ENCODE measurements around the gene NEUROD1. TPM values are rescaled to one million over a fixed set of nuclear protein-coding genes. Genes with fewer than 3 reads are reported as not detected.

Gene NEUROD1
- total RNA-seq, 1 donor from 2014 or later = not detected

GRCh38 chr2:181678861-181679543 lies 1.3 kb downstream of the NEUROD1 start:
- Mint-ChIP-seq H3K36me3 (ENCODE audit: low read depth) (no peaks in the 10 kb centered on the region), H3K9me3 (peaks cover 4% of the 10 kb centered on the region), H3K4me3 (no peak overlapping the region), H3K27me3 (peaks cover 60% of the 10 kb centered on the region), H3K27ac (peak overlapping the region; percentile 2), H3K4me1 (peaks cover 48% of the 10 kb centered on the region)
- ChIA-PET CTCF (no interaction called here), POLR2A (no interaction called here)
- no peak for ATAC-seq (ENCODE audit: low read depth)
- no peak for TF ChIP-seq CTCF (IDR thresholded peaks at IDR 0.05)
- DNase-seq = no peak
- intact Hi-C loops (cut with micrococcal nuclease) = no loop called here

- H3K4me1 Mint-ChIP-seq = peaks cover 48% of the 10 kb centered on the region
- peaks cover 56% of the 10 kb centered on the region for H3K27me3 Mint-ChIP-seq
- TF ChIP-seq CTCF (IDR thresholded peaks at IDR 0.05) = no peak
- no peak overlapping the region for H3K4me3 Mint-ChIP-seq
- DNase-seq = peak; percentile 30
- no peak overlapping the region for H3K27ac Mint-ChIP-seq
- ATAC-seq (ENCODE audit: low read depth) = peak; percentile 54
- POLR2A ChIA-PET = no interaction called here
- peaks cover 4% of the 10 kb centered on the region for H3K9me3 Mint-ChIP-seq
- intact Hi-C loops (cut with micrococcal nuclease) = no loop called here
- CTCF ChIA-PET = no interaction called here
- H3K36me3 Mint-ChIP-seq (ENCODE audit: low read depth) = no peaks in the 10 kb centered on the region
Observed at GRCh38 chr2:181677912-181678586, 2.3 kb downstream of the NEUROD1 start.

GRCh38 chr2:181675254-181675653 lies 5.1 kb downstream of the NEUROD1 start:
- Mint-ChIP-seq H3K27me3 (peaks cover 30% of the 10 kb centered on the region), H3K4me3 (no peak overlapping the region), H3K4me1 (peaks cover 30% of the 10 kb centered on the region), H3K9me3 (peaks cover 4% of the 10 kb centered on the region), H3K27ac (no peak overlapping the region), H3K36me3 (ENCODE audit: low read depth) (no peaks in the 10 kb centered on the region)
- POLR2A ChIA-PET = no interaction called here
- ATAC-seq (ENCODE audit: low read depth) (no peak), DNase-seq (no peak)
- TF ChIP-seq CTCF (IDR thresholded peaks at IDR 0.05) = no peak
- CTCF ChIA-PET = no interaction called here
- intact Hi-C loops (cut with micrococcal nuclease) = no loop called here

- H3K36me3 Mint-ChIP-seq (ENCODE audit: low read depth) = no peaks in the 10 kb centered on the region
- H3K27me3 Mint-ChIP-seq = peaks cover 24% of the 10 kb centered on the region
- no peak for ATAC-seq (ENCODE audit: low read depth)
- H3K9me3 Mint-ChIP-seq = peaks cover 4% of the 10 kb centered on the region
- POLR2A ChIA-PET = no interaction called here
- no peak overlapping the region for H3K27ac Mint-ChIP-seq
- H3K4me1 Mint-ChIP-seq = peaks cover 30% of the 10 kb centered on the region
- CTCF ChIA-PET = no interaction called here
- intact Hi-C loops (cut with micrococcal nuclease) = no loop called here
- no peak overlapping the region for H3K4me3 Mint-ChIP-seq
- TF ChIP-seq CTCF (IDR thresholded peaks at IDR 0.05) = no peak
- no peak for DNase-seq
Observed at GRCh38 chr2:181674461-181674860, 5.9 kb downstream of the NEUROD1 start.

- POLR2A ChIA-PET = no interaction called here
- no peak for TF ChIP-seq CTCF (IDR thresholded peaks at IDR 0.05)
- DNase-seq (no peak), ATAC-seq (ENCODE audit: low read depth) (no peak)
- H3K36me3 Mint-ChIP-seq (ENCODE audit: low read depth) = no peaks in the 10 kb centered on the region
- H3K4me1 Mint-ChIP-seq = peaks cover 28% of the 10 kb centered on the region
- no peak overlapping the region for H3K27ac Mint-ChIP-seq
- CTCF ChIA-PET = no interaction called here
- H3K4me3 Mint-ChIP-seq = no peak overlapping the region
- peaks cover 2% of the 10 kb centered on the region for H3K9me3 Mint-ChIP-seq
- intact Hi-C loops (cut with micrococcal nuclease) = loop anchor here (2.0 kb wide), 2 partner anchors 16 to 86 kb away; partner anchors contain the start of gene CERKL
- H3K27me3 Mint-ChIP-seq = peaks cover 17% of the 10 kb centered on the region
Observed at GRCh38 chr2:181673173-181673572, 7.1 kb downstream of the NEUROD1 start.
